SK-N-SH (cell line): Measurements from ENCODE around the gene NFIA. TPM values are rescaled to one million over a fixed set of nuclear protein-coding genes. Genes with fewer than 3 reads are reported as not detected.

ENCODE experiments used
- CTCF ChIA-PET: fragments of 300-600, 350-600 bp; formaldehyde crosslinking; extraction: SDS; loops from one replicate; lab custom pipeline; 2021; lab: Yijun Ruan, JAX
- POLR2A ChIA-PET: fragments of 350-600 bp; sonication (Branson Sonifier 250); formaldehyde crosslinking; extraction: SDS; loops from one replicate; lab custom pipeline; 2020; ENCODE audit warnings: antibody characterized with exemption, inconsistent platforms; lab: Yijun Ruan, JAX
- DNase-seq: peaks from one replicate; pipeline ENCODE4 v3.0.0; 2012
- H2AFZ ChIP-seq: fragments of 200-600 bp; sonication (generic); 2 replicates; pipeline ENCODE4 v1.8.1; 2016; ENCODE audit warnings: antibody characterized with exemption, mild to moderate bottlenecking, low read depth
- H3F3A ChIP-seq: fragments of 200-600 bp; sonication (generic); replicated peaks from 2 replicates; pipeline ENCODE3; 2016; ENCODE audit warnings: antibody characterized with exemption, mild to moderate bottlenecking; ENCODE audit not compliant: insufficient read depth
- H3K27ac ChIP-seq, 2 experiments: fragments of 200-500 bp in 1 of 2; fragments of 200-600 bp in 1 of 2; sonication (Bioruptor generic) in 1 of 2; sonication (generic), shearing (Covaris generic) in 1 of 2; 2 replicates each; pipeline versions ENCODE4 v1.5.1 to v1.6.1; 2014 to 2016; ENCODE audit warnings: low read depth in 2 of 2, inconsistent platforms in 1 of 2, low read length in 1 of 2, mild to moderate bottlenecking in 1 of 2, mixed read lengths in 1 of 2
- H3K27me3 ChIP-seq: fragments of 200-600 bp; sonication (generic), shearing (Covaris generic); 2 replicates; pipeline ENCODE4 v1.6.1; 2016; ENCODE audit warnings: mixed run types; ENCODE audit not compliant: insufficient read depth
- H3K36me3 ChIP-seq, 2 experiments: fragments of 200-500 bp in 1 of 2; fragments of 200-600 bp in 1 of 2; sonication (Bioruptor generic) in 1 of 2; sonication (generic) in 1 of 2; replicated peaks in 1 of 2; 2 replicates each; pipeline versions ENCODE3 to v1.5.1; 2014 to 2016; ENCODE audit warnings: low read length in 1 of 2, mild to moderate bottlenecking in 1 of 2; ENCODE audit not compliant: insufficient read depth in 2 of 2, control insufficient read depth in 1 of 2
- H3K4me1 ChIP-seq, 2 experiments: fragments of 200-500 bp in 1 of 2; fragments of 200-600 bp in 1 of 2; sonication (Bioruptor generic) in 1 of 2; sonication (generic), shearing (Covaris generic) in 1 of 2; 2 replicates each; pipeline versions ENCODE4 v1.5.1 to v1.6.1; 2014 to 2016; ENCODE audit warnings: low read depth in 1 of 2, low read length in 1 of 2, mixed run types in 1 of 2; ENCODE audit not compliant: insufficient read depth in 2 of 2, control insufficient read depth in 1 of 2
- H3K4me2 ChIP-seq: fragments of 200-600 bp; sonication (generic), shearing (Covaris generic); 2 replicates; pipeline ENCODE4 v1.6.1; 2017; ENCODE audit warnings: mixed run types
- H3K4me3 ChIP-seq, 2 experiments: fragments of 200-500 bp in 1 of 2; fragments of 200-600 bp in 1 of 2; sonication (Bioruptor generic) in 1 of 2; sonication (generic), shearing (Covaris generic) in 1 of 2; 2 replicates each; pipeline versions ENCODE4 v1.5.1 to v1.8.1; 2014 to 2016; ENCODE audit warnings: low read depth in 2 of 2, inconsistent platforms in 1 of 2, low read length in 1 of 2, mild to moderate bottlenecking in 1 of 2, mixed read lengths in 1 of 2, moderate library complexity in 1 of 2
- H3K79me2 ChIP-seq: fragments of 200-600 bp; sonication (generic); 2 replicates; pipeline ENCODE4 v1.8.1; 2017; ENCODE audit warnings: mild to moderate bottlenecking; ENCODE audit not compliant: insufficient read depth
- H3K9ac ChIP-seq: fragments of 200-600 bp; sonication (generic); 2 replicates; pipeline ENCODE4 v1.6.1; 2017; ENCODE audit warnings: mixed run types
- H3K9me2 ChIP-seq: fragments of 200-600 bp; sonication (generic); 2 replicates; pipeline ENCODE4 v1.6.1; 2017; ENCODE audit warnings: mixed run types
- H3K9me3 ChIP-seq: fragments of 200-600 bp; sonication (generic); 2 replicates; pipeline ENCODE4 v1.6.1; 2017; ENCODE audit warnings: mixed run types, mild to moderate bottlenecking, moderate library complexity
- H4K20me1 ChIP-seq: fragments of 200-600 bp; sonication (generic); 2 replicates; pipeline ENCODE4 v1.6.1; 2017; ENCODE audit warnings: mild to moderate bottlenecking, mixed run types; ENCODE audit not compliant: insufficient read depth
- CTCF ChIP-seq: fragments of 200-600 bp; sonication (generic); IDR thresholded peaks from 2 replicates; pipeline ENCODE4 v1.6.1; 2017; ENCODE audit warnings: antibody characterized with exemption, mild to moderate bottlenecking, moderate library complexity
- FOSL2 ChIP-seq: IDR thresholded peaks from 2 replicates; pipeline ENCODE4 v1.4.0; 2012; ENCODE audit warnings: low read depth, mild to moderate bottlenecking, moderate library complexity, borderline replicate concordance
- FOXJ3 ChIP-seq: sonication (generic); formaldehyde crosslinking; IDR thresholded peaks from 2 replicates; pipeline ENCODE4 v1.5.1; 2020; ENCODE audit warnings: mild to moderate bottlenecking, missing genetic modification reagents
- FOXM1 ChIP-seq: IDR thresholded peaks from 2 replicates; pipeline ENCODE4 v1.4.0; 2012; ENCODE audit warnings: low read depth, mild to moderate bottlenecking
- MXI1 ChIP-seq: IDR thresholded peaks from 2 replicates; pipeline ENCODE4 v1.6.1; 2012; ENCODE audit warnings: mild to moderate bottlenecking, low read depth, low read length, improper control_type of control experiment
- NFIC ChIP-seq: IDR thresholded peaks from 2 replicates; pipeline ENCODE4 v1.4.0; 2012; ENCODE audit warnings: borderline replicate concordance
- POLR2AphosphoS5 ChIP-seq: IDR thresholded peaks from 2 replicates; pipeline ENCODE4 v1.6.1; 2012; ENCODE audit warnings: low read depth, low read length
- RAD21 ChIP-seq: IDR thresholded peaks from 2 replicates; pipeline ENCODE4 v1.6.1; 2012; ENCODE audit warnings: mild to moderate bottlenecking, low read length
- TCF12 ChIP-seq: IDR thresholded peaks from 2 replicates; pipeline ENCODE4 v1.4.0; 2012
- ZBTB33 ChIP-seq: IDR thresholded peaks from 2 replicates; pipeline ENCODE4 v1.4.0; 2012; ENCODE audit warnings: low read depth, borderline replicate concordance
- WGBS: methylation state at CpG from one replicate; pipeline ENCODE4 v1.1.6; 2017; ENCODE audit warnings: low lambda C conversion rate; 5-methylcytosine and 5-hydroxymethylcytosine counted together
- polyA plus RNA-seq, 3 experiments: library from polyadenylated mRNA; depleted of rRNA; stranded (reverse); fragments of >200 nt; gene quantifications; 2 replicates each; pipeline ENCODE4 v1.2.3, GENCODE V29; 2012

The NFIA gene
- polyA plus RNA-seq, 1 of the 3 experiments (the other 2 are of a cell fraction): 3.3 TPM

GRCh38 chr1:61142726-61143500 is 60.6 kb downstream of the NFIA start:
- DNase-seq: no peak
- no peaks in the 10 kb centered on the region for H3K9me3 ChIP-seq
- ChIA-PET POLR2A (no interaction called here), CTCF (interaction anchor here (0.9 to 1.6 kb wide), 2 partner anchors 15 to 21 kb away, joined by 4 read pairs; no protein-coding TSS in a partner anchor)
- no peaks in the 10 kb centered on the region for H3K36me3 ChIP-seq
- no peak overlapping the region for H2AFZ ChIP-seq
- H3K4me1 ChIP-seq: peaks cover 19 to 46% of the 10 kb centered on the region in 2 experiments; a peak in 3 of 4 replicates
- no peaks in the 10 kb centered on the region; the same call in 1 of the 2 replicates for H3K79me2 ChIP-seq
- no peaks in the 10 kb centered on the region for H4K20me1 ChIP-seq
- no peak overlapping the region for H3K4me2 ChIP-seq
- no peak overlapping the region for H3K4me3 ChIP-seq
- H3K9ac ChIP-seq: no peak overlapping the region
- TF ChIP-seq RAD21 (no peak), TCF12 (peak; percentile 25; the same call in 1 of the 2 replicates), NFIC (no peak), FOSL2 (no peak), ZBTB33 (no peak), FOXJ3 (CRISPR knock-in tag) (no peak), POLR2AphosphoS5 (no peak), MXI1 (no peak), CTCF (no peak)
- 92% methylated on average over 10 of the region's 11 CpGs for WGBS
- 0 out of 4 replicates have a peak overlapping the region, but pooled peaks of 1 of the 2 experiments have one; percentile 74 for H3K27ac ChIP-seq
- H3K9me2 ChIP-seq: no peaks in the 10 kb centered on the region
- H3F3A ChIP-seq: peaks cover 26% of the 10 kb centered on the region
- H3K27me3 ChIP-seq: no peaks in the 10 kb centered on the region

- DNase-seq: no peak
- POLR2A ChIA-PET: no interaction called here
Measured at GRCh38 chr1:61143821-61144424, 61.6 kb downstream of the NFIA start.

More at GRCh38 chr1:61143821-61144424, 61.6 kb downstream of the NFIA start:
- WGBS: 82% methylated on average over 5 of the region's 5 CpGs
- Histone ChIP-seq H3K9me2 (no peaks in the 10 kb centered on the region), H3K27ac (no peak overlapping the region), H3K9me3 (no peaks in the 10 kb centered on the region), H3K9ac (no peak overlapping the region), H3K4me1 (peaks cover 19 to 44% of the 10 kb centered on the region in 2 experiments; a peak in 3 of 4 replicates), H3K79me2 (no peaks in the 10 kb centered on the region; the same call in 1 of the 2 replicates), H2AFZ (no peak overlapping the region), H3K36me3 (no peaks in the 10 kb centered on the region), H3K27me3 (no peaks in the 10 kb centered on the region), H3K4me3 (no peak overlapping the region), H4K20me1 (no peaks in the 10 kb centered on the region), H3F3A (peaks cover 22% of the 10 kb centered on the region), H3K4me2 (no peak overlapping the region)
- TF ChIP-seq ZBTB33: no peak
- no peak for TF ChIP-seq FOXM1
- no peak for TF ChIP-seq NFIC
- CTCF ChIA-PET: interaction anchor here (0.9 to 1.6 kb wide), 2 partner anchors 14 to 22 kb away, joined by 4 read pairs; no protein-coding TSS in a partner anchor
